PC-3 (cell line): ENCODE results near the gene SCN5A. TPM values are rescaled to one million over a fixed set of nuclear protein-coding genes. Genes with fewer than 3 reads are reported as not detected.

ENCODE experiments used
- ATAC-seq: fragments of 200-7000 bp; cut with Tn5 transposase; 2 replicates; pipeline ENCODE4 v1.9.1; 2020; ENCODE audit warnings: mild to moderate bottlenecking, moderate library complexity
- BruUV-seq: library from RNA; stranded (reverse); fragments of 400-500 nt; replicated peaks from 2 replicates; lab custom pipeline; 2021; lab: Mats Ljungman, UMichigan
- CTCF ChIA-PET: fragments of 300-600 bp; sonication (Branson Sonifier 250); formaldehyde crosslinking; loops from one replicate; lab custom pipeline; 2022; ENCODE audit warnings: antibody characterized with exemption; lab: Charles Lee
- POLR2A ChIA-PET: fragments of 300-600 bp; sonication (Branson Sonifier 250); formaldehyde crosslinking; loops from one replicate; lab custom pipeline; 2022; ENCODE audit warnings: antibody characterized with exemption; ENCODE audit not compliant: unreplicated experiment; lab: Charles Lee
- DNase-seq: peaks from one replicate; pipeline ENCODE4 v3.0.0-alpha.2; 2015
- H2AFZ ChIP-seq: fragments of 300-600 bp; sonication (generic); 2 replicates; pipeline ENCODE4 v1.6.0; 2016; ENCODE audit warnings: antibody characterized with exemption, low read length
- H3F3A ChIP-seq: fragments of 300-600 bp; sonication (generic); one replicate; pipeline ENCODE4 v1.6.0; 2017; ENCODE audit warnings: antibody characterized with exemption, low read length, control low read depth, mild to moderate bottlenecking; ENCODE audit not compliant: unreplicated experiment
- H3K27ac ChIP-seq: fragments of 300-600 bp; sonication (generic); 2 replicates; pipeline ENCODE4 v1.5.1; 2016; ENCODE audit warnings: mild to moderate bottlenecking, low read length
- H3K27me3 ChIP-seq: fragments of 300-600 bp; sonication (generic); 2 replicates; pipeline ENCODE4 v1.6.1; 2016; ENCODE audit warnings: low read length, mixed read lengths
- H3K36me3 ChIP-seq: fragments of 300-600 bp; sonication (generic); 2 replicates; pipeline ENCODE4 v1.6.1; 2016; ENCODE audit warnings: low read depth, mixed run types, low read length, mixed read lengths
- H3K4me1 ChIP-seq: fragments of 300-600 bp; sonication (generic); 2 replicates; pipeline ENCODE4 v1.5.1; 2016; ENCODE audit warnings: low read length; ENCODE audit not compliant: insufficient read depth
- H3K4me2 ChIP-seq: fragments of 300-600 bp; sonication (generic); 2 replicates; pipeline ENCODE4 v1.6.0; 2016; ENCODE audit warnings: low read length
- H3K4me3 ChIP-seq: fragments of 300-600 bp; sonication (generic); 2 replicates; pipeline ENCODE4 v1.5.1; 2016; ENCODE audit warnings: mild to moderate bottlenecking, low read length, mixed read lengths
- H3K79me2 ChIP-seq: fragments of 300-600 bp; sonication (generic); 2 replicates; pipeline ENCODE4 v1.6.1; 2017; ENCODE audit warnings: low read length, mixed read lengths
- H3K9ac ChIP-seq: fragments of 300-600 bp; sonication (generic); 2 replicates; pipeline ENCODE4 v1.6.0; 2016; ENCODE audit warnings: mild to moderate bottlenecking, low read length
- H3K9me2 ChIP-seq: fragments of 300-600 bp; sonication (generic); replicated peaks from 2 replicates; pipeline ENCODE4 v1.6.1; 2016; ENCODE audit warnings: mixed run types, low read length, mixed read lengths
- H3K9me3 ChIP-seq: fragments of 300-600 bp; sonication (generic); 2 replicates; pipeline ENCODE4 v1.6.1; 2016; ENCODE audit warnings: low read length, mixed read lengths
- H4K20me1 ChIP-seq: fragments of 300-600 bp; sonication (generic); 2 replicates; pipeline ENCODE4 v1.6.1; 2016; ENCODE audit warnings: low read length, mixed read lengths
- CTCF ChIP-seq: fragments of 300-600 bp; sonication (generic); conservative IDR thresholded peaks from 2 replicates; pipeline ENCODE4 v1.5.1; 2017; ENCODE audit warnings: antibody characterized with exemption, low read depth, mild to moderate bottlenecking, low read length
- EZH2 ChIP-seq: fragments of 300-600 bp; sonication (generic); IDR thresholded peaks from one replicate; pipeline ENCODE4 v1.6.1; 2017; ENCODE audit warnings: antibody characterized with exemption, mild to moderate bottlenecking, low read length; ENCODE audit not compliant: unreplicated experiment
- EZH2phosphoT487 ChIP-seq: fragments of 300-600 bp; sonication (generic); IDR thresholded peaks from 2 replicates; pipeline ENCODE4 v1.6.1; 2018; ENCODE audit warnings: mild to moderate bottlenecking, antibody characterized with exemption, low read length, borderline replicate concordance
- intact Hi-C: fragments of 100-400 bp; cut with micrococcal nuclease; formaldehyde crosslinking; loops from 2 replicates; pipeline ENCODE4 v1.9.0; 2023
- total RNA-seq: library from RNA; depleted of rRNA; stranded (reverse); fragments of >200 nt; gene quantifications from 2 replicates; pipeline ENCODE4 v1.2.3, GENCODE V29; 2014

The SCN5A gene
- total RNA-seq, 1 experiment from 2014 or later = not detected

DNA sequence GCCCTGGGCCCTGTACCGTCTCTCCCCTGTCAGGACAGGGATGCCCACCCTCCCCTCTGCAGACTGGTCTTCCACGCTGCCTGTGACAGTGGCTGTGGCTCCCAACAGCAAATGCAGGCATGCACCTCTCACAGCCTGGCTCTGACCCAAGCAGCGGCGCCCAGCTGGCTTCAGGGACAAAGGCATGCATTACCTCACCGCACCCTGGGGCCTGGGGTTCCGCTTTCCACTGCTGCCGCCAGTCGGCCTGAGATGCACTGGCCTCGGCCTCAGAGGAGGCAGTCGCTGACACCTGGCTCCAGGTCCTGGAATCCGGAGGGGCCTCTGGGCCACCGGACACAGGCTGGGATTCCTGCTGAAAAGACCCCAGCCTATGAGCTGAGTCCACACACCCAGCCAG is 70.3 kb downstream of the SCN5A start:
- H3K4me2 ChIP-seq = no peak overlapping the region
- intact Hi-C loops = no loop called here
- no peak for TF ChIP-seq CTCF
- peaks cover 49% of the 10 kb centered on the region for H3K27me3 ChIP-seq
- ChIA-PET CTCF (no interaction called here), POLR2A (no interaction called here)
- no peaks in the 10 kb centered on the region for H4K20me1 ChIP-seq
- H3K4me3 ChIP-seq = no peak overlapping the region
- ATAC-seq (no peak), DNase-seq (no peak)
- no peaks in the 10 kb centered on the region for H3K36me3 ChIP-seq
- no TSS peak for BruUV-seq
- no peak overlapping the region for H2AFZ ChIP-seq
- no peaks in the 10 kb centered on the region for H3K9me2 ChIP-seq
- H3K27ac ChIP-seq = no peak overlapping the region
- no peaks in the 10 kb centered on the region for H3K4me1 ChIP-seq
- H3F3A ChIP-seq = no peaks in the 10 kb centered on the region
- no peaks in the 10 kb centered on the region for H3K79me2 ChIP-seq
- no peaks in the 10 kb centered on the region for H3K9me3 ChIP-seq
- H3K9ac ChIP-seq = no peak overlapping the region

DNA sequence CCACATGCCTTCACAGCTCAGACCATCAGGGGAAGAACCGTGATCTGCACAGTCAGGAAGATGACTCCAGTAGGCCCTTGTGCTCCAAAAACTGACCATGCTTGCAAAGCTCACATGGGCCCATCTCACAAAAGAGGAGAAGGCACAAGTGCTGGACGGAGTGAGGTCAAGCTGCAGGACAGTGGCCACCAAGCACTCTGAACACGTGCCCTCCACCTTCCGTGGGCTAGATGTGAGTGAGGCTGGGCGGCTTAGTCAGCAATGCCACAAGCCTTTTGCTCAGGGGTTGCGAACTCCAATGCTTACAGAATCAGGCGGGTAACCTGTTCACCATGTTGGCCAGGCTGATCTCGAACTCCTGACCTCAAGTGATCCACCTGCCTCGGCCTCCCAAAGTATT is 70.9 kb downstream of the SCN5A start:
- Histone ChIP-seq H3F3A (no peaks in the 10 kb centered on the region), H3K4me3 (no peak overlapping the region), H3K79me2 (no peaks in the 10 kb centered on the region), H4K20me1 (no peaks in the 10 kb centered on the region), H3K9me2 (no peaks in the 10 kb centered on the region), H3K27me3 (peaks cover 43% of the 10 kb centered on the region), H3K9ac (no peak overlapping the region), H3K4me2 (no peak overlapping the region), H3K9me3 (no peaks in the 10 kb centered on the region), H3K36me3 (no peaks in the 10 kb centered on the region), H2AFZ (no peak overlapping the region), H3K4me1 (no peaks in the 10 kb centered on the region), H3K27ac (no peak overlapping the region)
- ChIA-PET POLR2A (no interaction called here), CTCF (no interaction called here)
- TF ChIP-seq CTCF (no peak), EZH2phosphoT487 (no peak), EZH2 (no peak)
- DNase-seq (no peak), ATAC-seq (no peak)
- intact Hi-C loops = no loop called here
- BruUV-seq = no TSS peak

DNA sequence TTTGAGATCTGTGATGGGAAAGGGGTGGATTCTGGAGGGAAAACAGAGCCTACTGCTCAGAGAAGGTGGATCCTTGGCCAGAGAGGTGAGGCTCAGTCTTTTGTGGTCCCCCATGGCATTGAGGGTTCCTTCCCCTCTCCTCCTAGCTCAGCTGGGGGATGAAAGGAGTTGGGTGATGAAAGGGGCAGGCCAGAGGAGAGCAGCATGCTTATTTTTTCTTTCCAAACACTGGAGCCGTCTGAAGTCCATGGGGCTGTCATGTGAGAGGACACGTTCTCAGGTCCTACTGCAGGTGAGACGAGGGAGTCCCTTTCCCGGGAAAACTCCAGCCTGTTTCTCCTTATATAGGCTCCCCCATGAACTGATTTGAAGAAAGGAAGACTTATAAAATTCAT is 71.4 kb downstream of the SCN5A start:
- Histone ChIP-seq H3F3A (no peaks in the 10 kb centered on the region), H3K9ac (no peak overlapping the region), H3K9me2 (no peaks in the 10 kb centered on the region), H3K36me3 (no peaks in the 10 kb centered on the region), H4K20me1 (no peaks in the 10 kb centered on the region), H3K79me2 (no peaks in the 10 kb centered on the region), H3K9me3 (no peaks in the 10 kb centered on the region), H3K4me1 (no peaks in the 10 kb centered on the region), H3K27ac (no peak overlapping the region), H2AFZ (no peak overlapping the region), H3K4me2 (no peak overlapping the region), H3K27me3 (peaks cover 38% of the 10 kb centered on the region), H3K4me3 (no peak overlapping the region)
- BruUV-seq = no TSS peak
- DNase-seq = no peak
- ChIA-PET POLR2A (no interaction called here), CTCF (no interaction called here)
- TF ChIP-seq CTCF (no peak), EZH2 (no peak), EZH2phosphoT487 (no peak)
- no peak for ATAC-seq
- intact Hi-C loops = no loop called here
